Prostate gland (tissue), 2 donors: Measurements from ENCODE around the gene DPP10.

ENCODE experiments used
- CTCF ChIP-seq, 4 experiments: fragments of 200-600 bp in 2 of 4; fragments of 450-650 bp in 2 of 4; sonication (generic) in 2 of 4; IDR thresholded peaks; 1 replicate in 3 of 4; 2 replicates in 1 of 4; pipeline ENCODE4 v1.5.1; 2016 to 2019; ENCODE audit warnings: antibody characterized with exemption in 4 of 4, mild to moderate bottlenecking in 2 of 4, moderate library complexity in 2 of 4
- POLR2A ChIP-seq: fragments of 450-650 bp; IDR thresholded peaks from one replicate; pipeline ENCODE4 v1.6.1; 2016; ENCODE audit warnings: antibody characterized with exemption, mild to moderate bottlenecking
- POLR2AphosphoS5 ChIP-seq: sonication (generic); formaldehyde crosslinking; IDR thresholded peaks from one replicate; pipeline ENCODE4 v1.6.1; 2017; ENCODE audit warnings: antibody characterized with exemption

- TF ChIP-seq CTCF (IDR thresholded peaks at IDR 0.05) (no peak), POLR2A (no peak), POLR2AphosphoS5 (no peak)
Measured at GRCh38 chr2:115161771-115162493, 719.5 kb downstream of the DPP10 start.
